Psoas muscle (tissue), 8 donors: Measurements from ENCODE around the gene PUM1. TPM values are rescaled to one million over a fixed set of nuclear protein-coding genes. Genes with fewer than 3 reads are reported as not detected.

Experiments
- ATAC-seq, 4 donors: fragments of 200-7000 bp; cut with Tn5 transposase; one replicate each; pipeline ENCODE4 v1.9.1; 2020; ENCODE audit warnings: moderate library complexity in 3 of 4, mild to moderate bottlenecking in 2 of 4
- DNase-seq, 2 donors: peaks; one replicate each; pipeline ENCODE4 v3.0.0-alpha.2; 2020
- H3K27ac ChIP-seq: fragments of 200-600 bp; one replicate; pipeline ENCODE4 v1.8.0; 2022
- H3K27me3 ChIP-seq, 3 donors: fragments of 200-600 bp in 1 of 3; one replicate each; pipeline versions ENCODE4 v1.6.1 to v1.8.0; 2013 to 2022; ENCODE audit warnings: low read length in 2 of 3, mild to moderate bottlenecking in 2 of 3, moderate library complexity in 1 of 3; ENCODE audit not compliant: insufficient read depth in 3 of 3
- H3K36me3 ChIP-seq, 2 donors: fragments of 200-600 bp in 1 of 2; one replicate each; pipeline versions ENCODE4 v1.6.1 to v1.8.0; 2013 to 2022; ENCODE audit warnings: low read depth in 1 of 2, mild to moderate bottlenecking in 1 of 2, moderate library complexity in 1 of 2; ENCODE audit not compliant: insufficient read depth in 1 of 2
- H3K4me1 ChIP-seq: fragments of 200-600 bp; one replicate; pipeline ENCODE4 v1.8.0; 2022
- H3K4me3 ChIP-seq: fragments of 200-600 bp; one replicate; pipeline ENCODE4 v1.8.0; 2022; ENCODE audit warnings: mild to moderate bottlenecking
- H3K9me3 ChIP-seq: fragments of 200-600 bp; one replicate; pipeline ENCODE4 v1.8.0; 2022
- CTCF ChIP-seq: fragments of 200-600 bp; IDR thresholded peaks from one replicate; pipeline ENCODE4 v1.8.0; 2022; ENCODE audit warnings: antibody characterized with exemption
- WGBS, 3 donors: extraction: QIAGEN DNeasy Blood & Tissue Kit; methylation state at CpG; one replicate each; pipeline versions ENCODE4 v1.1.6 to v1.1.7; 2013; 5-methylcytosine and 5-hydroxymethylcytosine counted together
- intact Hi-C, 2 donors: fragments of 100-400 bp; cut with DNase I; formaldehyde crosslinking; loops; one replicate each; pipeline versions ENCODE4 v1.11.0 to v1.14.2; 2022
- polyA plus RNA-seq, 3 donors: library from polyadenylated mRNA; stranded (reverse); fragments of 200-250 nt; gene quantifications; one replicate each; pipeline ENCODE4 v1.2.3, GENCODE V29; 2013
- total RNA-seq, 4 donors: library from RNA; stranded (reverse); fragmentation: NEBNext Ultra II Directional in 2 of 4; extraction: Animal tissue kit (Norgen Biotek cat#: 25700) in 2 of 4; gene quantifications; one replicate each; pipeline versions ENCODE4 v1.2.1 to v1.2.4, GENCODE V29; 2021 to 2023
- donor health status: healthy with polysubstance abuse.
- donor health status: DM: no; HTN: no; CAD: no; lungs with moderate emphysema.
- donor health status: Bipolar disorder and iron deficiency.
- donor health status: healthy.
- donor health status: DM: yes; HTN: yes; CAD: no.
- donor health status: DM: no; HTN: no; CAD: no.
- donor health status: DM: no; HTN: no; CAD: no.
- donor health status: DM: yes; HTN: yes; CAD: no.

The PUM1 gene
- total and polyA plus RNA-seq, 7 donors, result 16.8 to 93.4 (median 80.0) TPM

GRCh38 chr1:30915491-30916230 lies 149.9 kb downstream of the PUM1 start:
- ATAC-seq (no peak), DNase-seq (no peak)
- WGBS, 3 donors, result 83 to 88% (median 87%) methylated on average over 13 of the region's 13 CpGs
- Histone ChIP-seq H3K27me3 (no peaks in the 10 kb centered on the region), H3K4me1 (no peaks in the 10 kb centered on the region), H3K27ac (no peak overlapping the region), H3K36me3 (no peaks in the 10 kb centered on the region), H3K4me3 (no peak overlapping the region), H3K9me3 (no peaks in the 10 kb centered on the region)
- intact Hi-C loops, result no loop called here
- TF ChIP-seq CTCF, result no peak

- Histone ChIP-seq H3K36me3 (no peaks in the 10 kb centered on the region), H3K4me1 (no peaks in the 10 kb centered on the region), H3K9me3 (no peaks in the 10 kb centered on the region), H3K27ac (no peak overlapping the region), H3K4me3 (no peak overlapping the region), H3K27me3 (no peaks in the 10 kb centered on the region)
- intact Hi-C loops, result loop anchor here in 1 of 2 donors (5.0 kb wide), 1 partner anchor 193 kb away; the partner anchor contains the start of gene MATN1
- DNase-seq (no peak), ATAC-seq (no peak)
- no peak for TF ChIP-seq CTCF
- WGBS, 3 donors, result 79 to 90% (median 89%) methylated on average over 4 of the region's 4 CpGs
Observed at GRCh38 chr1:30914931-30915330, 150.6 kb downstream of the PUM1 start.

- no peak for ATAC-seq
- DNase-seq, result no peak
- H3K4me1 ChIP-seq, result no peaks in the 10 kb centered on the region
- intact Hi-C loops, result loop anchor here in 1 of 2 donors (5.0 kb wide), 1 partner anchor 192 kb away; the partner anchor contains the start of gene MATN1
- no peaks in the 10 kb centered on the region for H3K36me3 ChIP-seq
- no peak for TF ChIP-seq CTCF
- 88 to 98% (median 90%) methylated on average over 3 of the region's 3 CpGs for WGBS, 3 donors
- no peak overlapping the region for H3K27ac ChIP-seq
- H3K27me3 ChIP-seq, result no peaks in the 10 kb centered on the region
- H3K4me3 ChIP-seq, result no peak overlapping the region
- no peaks in the 10 kb centered on the region for H3K9me3 ChIP-seq
Observed at GRCh38 chr1:30914587-30914922, 151.0 kb downstream of the PUM1 start.

GRCh38 chr1:30912913-30913652 lies 152.4 kb downstream of the PUM1 start:
- ATAC-seq, result no peak

More at GRCh38 chr1:30912913-30913652, 152.4 kb downstream of the PUM1 start:
- peak; percentile 51 to 67 for DNase-seq
- intact Hi-C loops, result loop anchor here in 1 of 2 donors (5.0 kb wide), 1 partner anchor 191 kb away; the partner anchor contains the start of gene MATN1
- peaks cover 0 to 6% (median 0%) of the 10 kb centered on the region in 3 donors for H3K27me3 ChIP-seq
- no peak overlapping the region for H3K4me3 ChIP-seq
- H3K4me1 ChIP-seq, result no peaks in the 10 kb centered on the region
- H3K36me3 ChIP-seq, result no peaks in the 10 kb centered on the region
- WGBS, 3 donors, result 83 to 92% (median 86%) methylated on average over 10 of the region's 10 CpGs
- no peak for TF ChIP-seq CTCF
- no peaks in the 10 kb centered on the region for H3K9me3 ChIP-seq
- no peak overlapping the region for H3K27ac ChIP-seq
